NCI-H82 treated with DMSO at 0.1 percent for 48 hours (cell line): Measurements from ENCODE around the gene CCDC106.

ENCODE experiments used
- DNase-seq: peaks from one replicate; lab custom pipeline; 2025; ENCODE audit not compliant: unreplicated experiment; lab: John Stamatoyannopoulos, UW

CCDC106 gene

GRCh38 chr19:55680339-55681130, 32.5 kb downstream of the CCDC106 start:
- DNase-seq, result no peak

DNA sequence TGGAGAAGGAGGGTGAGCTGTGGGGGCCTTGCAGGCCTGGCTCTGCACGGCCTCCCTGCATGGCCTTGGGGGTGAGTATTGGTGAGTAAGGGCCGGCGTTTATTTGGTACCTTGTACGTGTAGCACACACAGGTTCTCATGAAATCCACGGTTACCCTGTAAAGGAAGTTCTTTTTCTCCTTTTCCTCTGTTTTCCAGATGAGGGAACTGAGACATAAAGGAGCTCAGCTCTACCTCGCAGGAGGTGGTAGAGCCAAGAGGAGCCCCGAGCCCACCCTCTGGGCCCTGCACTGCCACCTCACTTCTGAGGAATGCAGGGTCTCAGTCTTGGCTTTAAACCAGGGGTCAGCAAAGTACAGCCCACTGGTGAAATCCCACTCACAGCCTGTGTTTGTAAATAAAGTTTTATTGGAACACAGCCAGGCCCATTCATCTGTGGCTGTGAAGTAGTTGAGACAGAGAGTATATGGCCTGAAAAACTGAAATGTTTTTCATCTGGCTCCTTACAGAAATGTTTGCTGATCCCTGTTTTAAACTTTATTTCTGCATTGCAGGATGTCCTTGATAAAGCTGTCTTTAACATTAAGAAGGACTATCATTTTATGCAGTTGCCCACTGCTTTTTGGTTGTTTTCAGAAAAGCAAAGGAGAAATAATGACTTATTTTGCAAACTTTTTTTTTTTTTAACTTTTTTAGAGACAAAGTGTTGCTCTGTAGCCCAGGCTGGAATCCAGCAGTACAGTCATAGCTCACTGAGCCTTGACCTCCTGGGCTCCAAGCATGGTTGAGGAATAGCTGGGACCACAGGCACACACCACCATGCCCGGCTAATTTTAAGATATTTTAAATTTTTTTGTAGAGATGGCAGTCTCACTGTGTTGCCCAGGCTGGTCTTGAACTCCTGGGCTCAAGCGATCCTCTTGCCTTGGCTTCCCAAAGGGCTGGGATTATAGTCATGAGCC, 33.4 kb downstream of the CCDC106 start:
- no peak for DNase-seq

GRCh38 chr19:55683449-55684261, 35.6 kb downstream of the CCDC106 start:
- DNase-seq, result no peak

DNA sequence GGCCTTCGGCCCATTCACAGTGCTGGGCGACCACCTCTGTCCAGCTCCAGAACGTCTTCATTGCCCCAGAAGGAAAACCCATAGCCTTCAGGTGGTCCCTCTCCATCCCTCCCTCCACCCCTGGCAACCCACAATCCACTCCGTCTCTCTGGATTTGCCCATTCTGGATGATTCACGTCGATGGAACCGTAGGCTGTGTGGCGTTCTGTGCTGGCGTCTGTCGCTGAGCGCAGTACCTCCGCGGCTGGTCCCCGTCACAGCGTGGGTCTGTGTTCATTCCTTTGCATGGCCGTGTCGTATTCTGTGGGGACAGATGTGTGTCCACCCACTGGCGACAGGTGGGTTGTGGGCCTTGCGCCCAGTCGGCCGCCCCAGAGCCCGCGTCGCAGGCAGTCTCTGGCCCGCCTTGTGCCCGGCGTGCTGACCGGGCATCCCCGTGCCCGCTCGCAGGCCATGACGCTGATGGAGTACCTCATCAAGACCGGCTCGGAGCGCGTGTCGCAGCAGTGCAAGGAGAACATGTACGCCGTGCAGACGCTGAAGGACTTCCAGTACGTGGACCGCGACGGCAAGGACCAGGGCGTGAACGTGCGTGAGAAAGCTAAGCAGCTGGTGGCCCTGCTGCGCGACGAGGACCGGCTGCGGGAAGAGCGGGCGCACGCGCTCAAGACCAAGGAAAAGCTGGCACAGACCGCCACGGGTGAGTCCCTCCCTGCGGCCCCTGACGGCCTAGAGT, 37.1 kb downstream of the CCDC106 start:
- no peak for DNase-seq

DNA sequence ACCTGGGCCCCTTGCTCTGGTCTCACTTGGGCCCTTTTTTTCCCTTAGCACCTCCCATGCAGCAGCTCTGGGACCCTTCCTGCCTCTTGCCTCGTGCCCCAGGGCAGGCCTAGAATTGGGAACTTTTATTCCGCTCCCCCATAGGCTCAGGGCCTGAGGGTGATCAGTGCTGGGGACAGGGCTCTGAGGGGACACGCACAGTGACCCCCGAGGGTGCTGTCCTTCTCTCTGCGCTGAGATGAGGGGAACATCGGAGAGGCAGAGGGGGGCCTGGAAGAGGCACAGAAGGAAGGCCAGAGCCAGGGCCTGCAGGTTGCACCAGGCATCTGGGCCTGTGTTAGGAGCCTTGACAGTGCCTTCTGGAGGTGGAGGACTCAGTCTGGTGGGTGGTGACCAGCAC, 37.8 kb downstream of the CCDC106 start:
- no peak for DNase-seq

DNA sequence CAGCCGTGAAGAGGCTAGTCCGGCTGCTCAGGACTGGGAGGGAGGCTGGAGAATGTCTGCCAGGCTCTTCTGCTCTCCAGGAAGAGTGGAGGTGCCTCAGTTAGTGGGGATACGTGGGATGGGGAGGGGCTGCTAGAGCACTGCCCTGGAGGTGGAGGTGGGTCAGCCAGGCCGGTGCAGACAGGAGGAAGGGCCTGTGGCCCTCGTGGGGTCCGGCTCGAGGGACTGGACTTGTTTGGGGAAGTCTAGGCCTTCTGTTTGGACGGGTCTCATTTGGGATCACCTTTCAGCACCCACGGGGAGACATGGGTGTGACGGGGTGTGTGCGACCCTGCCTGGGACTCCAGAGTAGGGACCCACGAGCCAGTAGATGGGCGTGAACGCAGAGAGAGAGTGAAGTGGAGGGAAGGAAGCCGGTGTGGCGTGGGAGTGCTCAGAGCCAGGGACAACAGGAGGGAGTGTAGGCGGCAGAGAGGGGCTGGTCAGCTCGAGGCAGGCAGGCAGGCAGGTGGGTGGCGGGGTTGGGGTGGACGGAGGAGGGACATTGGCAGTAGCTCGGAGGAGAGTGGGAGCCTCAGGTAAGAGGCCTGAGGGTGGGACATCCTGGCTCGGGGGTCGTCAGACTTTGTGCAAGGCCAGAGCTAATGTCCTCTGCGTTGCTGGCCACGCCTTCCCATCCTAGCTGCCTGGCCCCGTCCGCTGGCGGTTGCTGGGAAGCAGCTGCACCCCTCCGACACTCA, 38.5 kb downstream of the CCDC106 start:
- DNase-seq, result no peak

GRCh38 chr19:55687281-55688201, 39.5 kb downstream of the CCDC106 start:
- no peak for DNase-seq

DNA sequence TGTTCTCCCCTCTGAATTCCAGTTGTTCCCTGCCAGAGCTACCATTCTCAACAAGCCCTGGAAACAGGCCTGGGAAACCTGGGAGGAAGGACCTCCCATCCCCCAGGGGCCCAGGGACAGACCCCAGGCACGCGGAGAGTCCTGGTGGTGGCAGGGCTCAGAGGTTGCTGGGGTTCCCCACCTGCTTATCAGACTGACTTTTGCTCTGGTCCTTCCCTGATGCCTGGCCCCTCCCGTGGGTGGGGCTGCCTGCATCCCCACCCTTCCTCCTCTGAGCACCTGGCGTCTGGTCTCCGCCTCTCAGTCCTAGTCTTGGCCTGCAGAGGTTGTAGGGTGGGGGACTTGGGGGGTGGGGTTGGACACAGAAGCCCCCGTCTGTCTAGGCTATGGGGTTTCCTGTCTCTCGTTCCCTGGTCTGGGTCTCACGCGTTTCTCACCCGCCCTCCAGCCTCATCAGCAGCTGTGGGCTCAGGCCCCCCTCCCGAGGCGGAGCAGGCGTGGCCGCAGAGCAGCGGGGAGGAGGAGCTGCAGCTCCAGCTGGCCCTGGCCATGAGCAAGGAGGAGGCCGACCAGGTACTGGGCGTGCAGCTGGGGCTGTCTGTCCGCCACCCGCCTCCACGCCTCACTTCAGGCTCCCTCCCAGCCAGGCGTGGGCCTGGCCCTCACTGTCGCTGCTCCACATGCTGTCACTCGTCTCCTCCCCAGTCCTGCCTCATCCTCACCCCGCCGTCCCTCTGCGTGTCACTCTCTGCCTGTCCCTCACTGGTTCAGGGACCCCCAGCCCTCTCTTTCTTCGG, 40.6 kb downstream of the CCDC106 start:
- DNase-seq, result no peak

- no peak for DNase-seq
These were observed 41.5 kb downstream of the CCDC106 start for GRCh38 chr19:55689411-55690108.

GRCh38 chr19:55690109-55690768, 42.2 kb downstream of the CCDC106 start:
- no peak for DNase-seq

DNA sequence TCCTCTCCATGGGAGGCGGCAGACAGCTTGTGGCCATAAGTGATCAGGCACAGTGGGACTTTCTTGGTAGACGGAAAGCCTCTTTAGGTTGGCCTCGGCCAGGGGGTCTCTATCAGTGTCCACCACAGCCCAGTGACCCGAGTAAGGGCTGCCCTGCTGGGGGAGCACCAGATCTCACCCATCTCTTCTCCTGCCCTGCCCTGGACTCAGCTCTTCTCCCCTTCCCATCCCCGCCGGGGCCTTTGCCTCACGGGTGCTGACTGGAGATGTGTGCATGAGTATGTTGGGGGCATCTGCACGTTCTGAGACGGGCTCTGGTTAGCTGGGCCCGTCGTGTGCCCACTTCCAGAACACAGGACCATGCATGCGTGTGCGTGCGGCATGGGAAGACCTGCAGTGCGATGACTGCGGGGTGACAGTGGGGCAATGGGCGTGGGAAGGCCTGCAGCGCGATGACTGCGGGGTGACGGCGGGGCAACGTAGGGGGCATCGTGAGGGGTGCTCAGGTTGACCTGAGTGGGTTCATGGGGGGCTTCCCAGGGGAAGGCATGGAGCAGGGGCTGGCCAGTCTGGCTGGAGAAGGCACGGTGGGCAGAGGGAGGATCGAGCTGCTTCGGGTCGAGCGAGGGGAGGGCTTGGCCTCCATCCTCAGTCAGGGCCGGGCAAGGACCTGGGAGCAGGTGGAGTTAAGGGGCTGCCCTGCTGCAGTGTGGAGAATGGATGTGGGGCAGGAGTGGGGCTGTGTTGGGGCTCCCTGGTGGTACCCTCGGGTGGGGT, 42.9 kb downstream of the CCDC106 start:
- DNase-seq, result no peak

DNA sequence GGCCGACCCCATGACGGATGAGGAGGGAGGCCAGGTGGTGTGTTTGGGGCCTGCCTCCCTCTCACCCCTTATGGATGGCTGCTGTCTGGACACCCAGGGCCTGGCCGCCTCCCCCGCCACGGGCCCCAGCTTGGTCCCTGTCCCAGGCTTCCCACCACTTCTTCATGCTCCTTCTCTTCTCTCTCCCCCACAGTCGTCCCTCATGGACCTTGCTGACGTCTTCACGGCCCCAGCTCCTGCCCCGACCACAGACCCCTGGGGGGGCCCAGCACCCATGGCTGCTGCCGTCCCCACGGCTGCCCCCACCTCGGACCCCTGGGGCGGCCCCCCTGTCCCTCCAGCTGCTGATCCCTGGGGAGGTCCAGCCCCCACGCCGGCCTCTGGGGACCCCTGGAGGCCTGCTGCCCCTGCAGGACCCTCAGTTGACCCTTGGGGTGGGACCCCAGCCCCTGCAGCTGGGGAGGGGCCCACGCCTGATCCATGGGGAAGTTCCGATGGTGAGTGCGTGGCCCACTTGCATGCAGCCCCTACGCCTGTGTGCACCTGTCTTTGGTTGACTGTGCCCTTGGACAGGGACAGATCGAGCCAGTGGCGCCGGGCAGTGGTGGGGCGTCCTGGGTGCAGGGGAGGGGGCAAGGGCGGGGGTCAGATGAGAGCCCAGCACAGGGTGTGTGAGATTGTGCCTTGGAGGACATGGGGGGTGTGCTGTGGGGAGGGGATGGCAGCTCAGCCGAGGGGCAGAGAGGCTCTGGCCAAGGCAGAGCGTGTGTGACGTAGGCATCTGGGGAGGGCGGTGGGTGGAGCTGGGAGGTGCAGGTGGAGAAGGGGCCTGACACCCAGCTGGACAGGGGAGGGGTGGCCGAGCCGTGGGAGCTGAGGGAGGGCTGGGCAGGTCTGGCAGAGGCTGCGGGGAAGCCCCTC, 43.8 kb downstream of the CCDC106 start:
- no peak for DNase-seq

DNA sequence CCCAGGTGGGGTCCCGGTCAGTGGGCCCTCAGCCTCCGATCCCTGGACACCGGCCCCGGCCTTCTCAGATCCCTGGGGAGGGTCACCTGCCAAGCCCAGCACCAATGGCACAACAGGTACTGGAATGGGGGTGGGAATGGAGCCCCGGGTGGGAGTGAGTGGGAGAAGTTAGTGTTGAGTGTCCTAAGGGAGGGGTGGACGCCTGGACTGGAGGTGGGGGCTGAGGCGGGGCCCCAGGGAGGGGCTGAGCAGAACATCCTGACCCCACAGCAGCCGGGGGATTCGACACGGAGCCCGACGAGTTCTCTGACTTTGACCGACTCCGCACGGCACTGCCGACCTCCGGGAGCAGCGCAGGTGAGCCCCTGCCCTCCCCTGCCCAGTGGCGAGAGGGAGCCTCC, 44.7 kb downstream of the CCDC106 start:
- DNase-seq, result no peak

GRCh38 chr19:55693336-55693974, 45.4 kb downstream of the CCDC106 start:
- DNase-seq, result no peak
